ENCODE measurements around the gene SORCS1. TPM values are rescaled to one million over a fixed set of nuclear protein-coding genes. Genes with fewer than 3 reads are reported as not detected.
A peak's percentile ranks its signal among the peaks of the same experiment; 100 is the strongest.

SORCS1 gene
- total and polyA plus RNA-seq, 4 donors = 0.04 to 3.5 (median 0.05) TPM

- TF ChIP-seq CTCF (IDR thresholded peaks at IDR 0.05; ENCODE audit: control extremely low read depth, extremely low read depth) = no peak
- Histone ChIP-seq H3K27me3 (ENCODE audit: control insufficient read depth in 3 of 3, insufficient read depth in 3 of 3, low read length in 2 of 3) (no peaks in the 10 kb centered on the region), H3K4me1 (ENCODE audit: control insufficient read depth in 5 of 5, insufficient read depth in 5 of 5, low read length in 5 of 5) (no peaks in the 10 kb centered on the region), H3K27ac (ENCODE audit: low read depth in 1 of 2, low read length in 1 of 2) (no peak overlapping the region), H3K9ac (ENCODE audit: insufficient read depth in 1 of 2, low read length in 2 of 2) (no peak overlapping the region), H3K9me3 (ENCODE audit: control insufficient read depth in 4 of 4, insufficient read depth in 3 of 4, low read length in 3 of 4) (peaks cover 0 to 5% (median under 1%) of the 10 kb centered on the region in 4 donors), H3K4me3 (no peak overlapping the region), H3K36me3 (ENCODE audit: control insufficient read depth in 4 of 4, insufficient read depth in 4 of 4, low read length in 4 of 4) (no peaks in the 10 kb centered on the region)
- DNase-seq (no peak), ATAC-seq (ENCODE audit: insufficient read depth, low FRiP score) (no peak)
- WGBS, 2 donors = 86 to 92% methylated on average over 6 of the region's 6 CpGs
Measured at GRCh38 chr10:107148906-107149305, 15.6 kb downstream of the SORCS1 start.

- Histone ChIP-seq H3K9ac (ENCODE audit: insufficient read depth in 1 of 2, low read length in 2 of 2) (no peak overlapping the region), H3K27ac (ENCODE audit: low read depth in 1 of 2, low read length in 1 of 2) (no peak overlapping the region), H3K4me1 (ENCODE audit: control insufficient read depth in 5 of 5, insufficient read depth in 5 of 5, low read length in 5 of 5) (no peaks in the 10 kb centered on the region), H3K27me3 (ENCODE audit: control insufficient read depth in 3 of 3, insufficient read depth in 3 of 3, low read length in 2 of 3) (no peaks in the 10 kb centered on the region), H3K36me3 (ENCODE audit: control insufficient read depth in 4 of 4, insufficient read depth in 4 of 4, low read length in 4 of 4) (no peaks in the 10 kb centered on the region), H3K4me3 (no peak overlapping the region), H3K9me3 (ENCODE audit: control insufficient read depth in 4 of 4, insufficient read depth in 3 of 4, low read length in 3 of 4) (no peaks in the 10 kb centered on the region)
- DNase-seq (peak in 2 of 3 donors; percentile 30 to 40), ATAC-seq (ENCODE audit: insufficient read depth, low FRiP score) (no peak)
- 37 to 46% methylated on average over 4 of the region's 4 CpGs for WGBS, 2 donors
- no peak for TF ChIP-seq CTCF (IDR thresholded peaks at IDR 0.05; ENCODE audit: control extremely low read depth, extremely low read depth)
Measured at GRCh38 chr10:107144490-107144889, 20.0 kb downstream of the SORCS1 start.

- no peak overlapping the region for H3K27ac ChIP-seq (ENCODE audit: low read depth in 1 of 2, low read length in 1 of 2)
- H3K27me3 ChIP-seq (ENCODE audit: control insufficient read depth in 3 of 3, insufficient read depth in 3 of 3, low read length in 2 of 3) = no peaks in the 10 kb centered on the region
- H3K36me3 ChIP-seq (ENCODE audit: control insufficient read depth in 4 of 4, insufficient read depth in 4 of 4, low read length in 4 of 4) = no peaks in the 10 kb centered on the region
- H3K4me1 ChIP-seq (ENCODE audit: control insufficient read depth in 5 of 5, insufficient read depth in 5 of 5, low read length in 5 of 5) = no peaks in the 10 kb centered on the region
- no peak for TF ChIP-seq CTCF (IDR thresholded peaks at IDR 0.05; ENCODE audit: control extremely low read depth, extremely low read depth)
- no peak for DNase-seq
- H3K4me3 ChIP-seq = no peak overlapping the region
- no peak overlapping the region for H3K9ac ChIP-seq (ENCODE audit: insufficient read depth in 1 of 2, low read length in 2 of 2)
- WGBS, 2 donors = 62 to 79% methylated on average over 2 of the region's 2 CpGs
- H3K9me3 ChIP-seq (ENCODE audit: control insufficient read depth in 4 of 4, insufficient read depth in 3 of 4, low read length in 3 of 4) = no peaks in the 10 kb centered on the region
- no peak for ATAC-seq (ENCODE audit: insufficient read depth, low FRiP score)
Measured at GRCh38 chr10:107141524-107142061, 22.9 kb downstream of the SORCS1 start.

GRCh38 chr10:107139237-107139636 lies 25.3 kb downstream of the SORCS1 start:
- no peak overlapping the region for H3K27ac ChIP-seq (ENCODE audit: low read depth in 1 of 2, low read length in 1 of 2)
- no peak for TF ChIP-seq CTCF (IDR thresholded peaks at IDR 0.05; ENCODE audit: control extremely low read depth, extremely low read depth)
- no peaks in the 10 kb centered on the region for H3K4me1 ChIP-seq (ENCODE audit: control insufficient read depth in 5 of 5, insufficient read depth in 5 of 5, low read length in 5 of 5)
- ATAC-seq (ENCODE audit: insufficient read depth, low FRiP score) = no peak
- no peaks in the 10 kb centered on the region for H3K9me3 ChIP-seq (ENCODE audit: control insufficient read depth in 4 of 4, insufficient read depth in 3 of 4, low read length in 3 of 4)
- H3K36me3 ChIP-seq (ENCODE audit: control insufficient read depth in 4 of 4, insufficient read depth in 4 of 4, low read length in 4 of 4) = no peaks in the 10 kb centered on the region
- H3K9ac ChIP-seq (ENCODE audit: insufficient read depth in 1 of 2, low read length in 2 of 2) = no peak overlapping the region
- no peak overlapping the region for H3K4me3 ChIP-seq
- no peaks in the 10 kb centered on the region for H3K27me3 ChIP-seq (ENCODE audit: control insufficient read depth in 3 of 3, insufficient read depth in 3 of 3, low read length in 2 of 3)
- DNase-seq = no peak

Data from lung (tissue), 12 donors.